WTC11 (cell line): Measurements from ENCODE around the gene STARD9. TPM values are rescaled to one million over a fixed set of nuclear protein-coding genes. Genes with fewer than 3 reads are reported as not detected.

Experiments
- CREM ChIP-seq: sonication (generic); formaldehyde crosslinking; IDR thresholded peaks from 2 replicates; pipeline ENCODE4 v1.8.1; 2022; ENCODE audit warnings: mild to moderate bottlenecking, missing genetic modification reagents, moderate library complexity
- ESRRA ChIP-seq: sonication (generic); formaldehyde crosslinking; IDR thresholded peaks from 2 replicates; pipeline ENCODE4 v1.8.1; 2022; ENCODE audit warnings: mild to moderate bottlenecking, missing genetic modification reagents, borderline replicate concordance
- GTF2I ChIP-seq: fragments of 250-450 bp; sonication (Bioruptor Pico); conservative IDR thresholded peaks from 2 replicates; pipeline ENCODE4 v1.4.0; 2021; ENCODE audit warnings: mild to moderate bottlenecking
- HMGA2 ChIP-seq: fragments of 250-450 bp; sonication (Bioruptor Pico); IDR thresholded peaks from 2 replicates; pipeline ENCODE4 v1.4.0; 2021; ENCODE audit warnings: mild to moderate bottlenecking, moderate library complexity
- IRF2 ChIP-seq: sonication (generic); formaldehyde crosslinking; IDR thresholded peaks from 2 replicates; pipeline ENCODE4 v1.8.0; 2022; ENCODE audit warnings: low read depth, missing genetic modification reagents, borderline replicate concordance
- JUN ChIP-seq: sonication (generic); formaldehyde crosslinking; IDR thresholded peaks from 2 replicates; pipeline ENCODE4 v1.8.0; 2023; ENCODE audit warnings: mild to moderate bottlenecking, missing genetic modification reagents
- MXD4 ChIP-seq: fragments of 250-450 bp; sonication (Bioruptor Pico); IDR thresholded peaks from 2 replicates; pipeline ENCODE4 v1.8.0; 2021; ENCODE audit warnings: mild to moderate bottlenecking, moderate library complexity, borderline replicate concordance
- NFATC4 ChIP-seq: fragments of 250-450 bp; sonication (Bioruptor Pico); IDR thresholded peaks from 2 replicates; pipeline ENCODE4 v1.9.0; 2021; ENCODE audit warnings: mild to moderate bottlenecking
- NR3C1 ChIP-seq: sonication (generic); formaldehyde crosslinking; conservative IDR thresholded peaks from 2 replicates; pipeline ENCODE4 v1.8.1; 2023; ENCODE audit warnings: low read depth, mild to moderate bottlenecking, missing genetic modification reagents
- PRRX2 ChIP-seq: fragments of 250-450 bp; sonication (Bioruptor Pico); IDR thresholded peaks from 2 replicates; pipeline ENCODE4 v1.8.0; 2021; ENCODE audit warnings: mild to moderate bottlenecking
- SMAD3 ChIP-seq: sonication (generic); formaldehyde crosslinking; IDR thresholded peaks from 2 replicates; pipeline ENCODE4 v1.8.0; 2022; ENCODE audit warnings: missing genetic modification reagents, mild to moderate bottlenecking, borderline replicate concordance
- TCF7 ChIP-seq: sonication (generic); formaldehyde crosslinking; IDR thresholded peaks from 2 replicates; pipeline ENCODE4 v1.8.0; 2022; ENCODE audit warnings: mild to moderate bottlenecking, low read depth, missing genetic modification reagents, moderate library complexity
- ZBTB21 ChIP-seq: sonication (generic); formaldehyde crosslinking; IDR thresholded peaks from 2 replicates; pipeline ENCODE4 v1.8.1; 2023; ENCODE audit warnings: mild to moderate bottlenecking, missing genetic modification reagents, borderline replicate concordance
- ZNF121 ChIP-seq: sonication (generic); formaldehyde crosslinking; IDR thresholded peaks from 2 replicates; pipeline ENCODE4 v1.8.0; 2023; ENCODE audit warnings: missing genetic modification reagents
- ZNF219 ChIP-seq: sonication (generic); formaldehyde crosslinking; IDR thresholded peaks from 2 replicates; pipeline ENCODE4 v1.8.0; 2023; ENCODE audit warnings: missing genetic modification reagents, mild to moderate bottlenecking, borderline replicate concordance
- ZNF232 ChIP-seq: sonication (generic); formaldehyde crosslinking; IDR thresholded peaks from 2 replicates; pipeline ENCODE4 v1.8.0; 2022; ENCODE audit warnings: mild to moderate bottlenecking, missing genetic modification reagents
- ZNF396 ChIP-seq: fragments of 250-450 bp; sonication (Bioruptor Pico); IDR thresholded peaks from 2 replicates; pipeline ENCODE4 v1.8.0; 2021; ENCODE audit warnings: mild to moderate bottlenecking, moderate library complexity, borderline replicate concordance
- ZNF423 ChIP-seq: fragments of 250-450 bp; sonication (Bioruptor Pico); IDR thresholded peaks from 2 replicates; pipeline ENCODE4 v2.1.2; 2022; ENCODE audit warnings: mild to moderate bottlenecking, moderate library complexity
- total RNA-seq: library from RNA; stranded (reverse); gene quantifications from 3 replicates; pipeline ENCODE4 v1.2.3, GENCODE V29; 2021
- TF ChIP-seq, protein P1 (sequence below): sonication (generic); formaldehyde crosslinking; IDR thresholded peaks from 2 replicates; pipeline ENCODE4 v1.8.1; 2023; ENCODE audit warnings: mild to moderate bottlenecking, missing genetic modification reagents, moderate library complexity
- TF ChIP-seq, protein P2 (sequence below): sonication (generic); formaldehyde crosslinking; IDR thresholded peaks from 2 replicates; pipeline ENCODE4 v1.8.0; 2022; ENCODE audit warnings: mild to moderate bottlenecking, missing genetic modification reagents
- TF ChIP-seq, protein P3 (sequence below): sonication (generic); formaldehyde crosslinking; IDR thresholded peaks from 2 replicates; pipeline ENCODE4 v1.8.1; 2022; ENCODE audit warnings: low read depth, mild to moderate bottlenecking, moderate library complexity, missing genetic modification reagents, borderline replicate concordance
- TF ChIP-seq, protein P4 (sequence below): sonication (generic); formaldehyde crosslinking; IDR thresholded peaks from 2 replicates; pipeline ENCODE4 v1.8.1; 2022; ENCODE audit warnings: missing genetic modification reagents, borderline replicate concordance
- TF ChIP-seq, protein P5 (sequence below): sonication (generic); formaldehyde crosslinking; IDR thresholded peaks from 2 replicates; pipeline ENCODE4 v1.8.1; 2023; ENCODE audit warnings: mild to moderate bottlenecking, moderate library complexity, missing genetic modification reagents
- TF ChIP-seq, protein P6 (sequence below): fragments of 250-450 bp; sonication (Bioruptor Pico); IDR thresholded peaks from 2 replicates; pipeline ENCODE4 v1.9.0; 2021; ENCODE audit warnings: mild to moderate bottlenecking
- TF ChIP-seq, protein P7 (sequence below): sonication (generic); formaldehyde crosslinking; IDR thresholded peaks from 2 replicates; pipeline ENCODE4 v1.8.1; 2023; ENCODE audit warnings: mild to moderate bottlenecking, missing genetic modification reagents, borderline replicate concordance

STARD9 gene
- total RNA-seq, 1 experiment from 2014 or later = 5.7 TPM

DNA sequence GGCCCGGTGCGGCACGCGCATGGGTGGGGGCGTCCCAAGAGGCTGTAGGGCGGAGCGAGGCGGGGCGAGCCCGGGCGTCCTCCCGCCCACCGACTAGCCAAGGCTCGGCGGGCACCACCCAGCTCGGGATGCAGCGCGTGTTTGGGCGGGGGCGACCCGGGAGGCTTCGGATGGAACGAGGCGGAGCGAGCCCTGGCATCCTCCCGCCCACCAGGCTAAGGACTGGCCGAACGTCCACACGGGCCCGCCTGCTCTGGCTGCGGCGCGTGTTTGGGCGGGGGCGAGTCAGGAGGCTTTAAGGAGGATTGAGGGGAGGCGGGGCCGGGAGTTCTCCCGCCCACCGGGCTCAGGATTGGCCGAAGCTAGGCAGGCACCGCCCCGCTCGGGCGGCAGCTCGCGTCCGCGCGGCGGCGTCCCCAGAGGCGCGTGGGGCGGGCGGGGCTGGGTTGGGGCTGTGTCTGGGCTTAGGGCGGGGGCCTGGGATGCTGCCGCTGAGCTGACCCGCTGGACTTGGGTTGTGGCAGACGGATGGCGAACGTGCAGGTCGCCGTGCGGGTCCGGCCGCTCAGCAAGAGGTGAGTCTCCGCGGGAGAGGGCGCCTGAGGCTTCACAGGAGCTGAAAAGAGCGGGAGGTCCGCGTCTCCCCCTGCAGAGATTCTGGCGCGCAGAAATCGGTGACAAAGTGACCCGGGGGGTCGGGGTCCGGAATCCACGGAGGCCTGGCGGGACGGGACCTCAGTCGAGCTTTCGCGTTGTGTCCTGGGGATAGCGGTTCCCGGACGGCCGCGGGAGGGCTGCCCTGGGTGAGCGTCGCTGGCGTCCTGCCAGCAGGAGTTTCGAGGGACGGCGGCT is at the start of gene STARD9 (continued):
- no peak for TF ChIP-seq ZNF396
- TF ChIP-seq, protein P1, sequence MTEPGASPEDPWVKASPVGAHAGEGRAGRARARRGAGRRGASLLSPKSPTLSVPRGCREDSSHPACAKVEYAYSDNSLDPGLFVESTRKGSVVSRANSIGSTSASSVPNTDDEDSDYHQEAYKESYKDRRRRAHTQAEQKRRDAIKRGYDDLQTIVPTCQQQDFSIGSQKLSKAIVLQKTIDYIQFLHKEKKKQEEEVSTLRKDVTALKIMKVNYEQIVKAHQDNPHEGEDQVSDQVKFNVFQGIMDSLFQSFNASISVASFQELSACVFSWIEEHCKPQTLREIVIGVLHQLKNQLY = no peak
- peak; percentile 91 for TF ChIP-seq ZNF232
- no peak for TF ChIP-seq ESRRA
- no peak for TF ChIP-seq NR3C1
- no peak for TF ChIP-seq JUN
- TF ChIP-seq, protein P2, sequence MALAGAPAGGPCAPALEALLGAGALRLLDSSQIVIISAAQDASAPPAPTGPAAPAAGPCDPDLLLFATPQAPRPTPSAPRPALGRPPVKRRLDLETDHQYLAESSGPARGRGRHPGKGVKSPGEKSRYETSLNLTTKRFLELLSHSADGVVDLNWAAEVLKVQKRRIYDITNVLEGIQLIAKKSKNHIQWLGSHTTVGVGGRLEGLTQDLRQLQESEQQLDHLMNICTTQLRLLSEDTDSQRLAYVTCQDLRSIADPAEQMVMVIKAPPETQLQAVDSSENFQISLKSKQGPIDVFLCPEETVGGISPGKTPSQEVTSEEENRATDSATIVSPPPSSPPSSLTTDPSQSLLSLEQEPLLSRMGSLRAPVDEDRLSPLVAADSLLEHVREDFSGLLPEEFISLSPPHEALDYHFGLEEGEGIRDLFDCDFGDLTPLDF (CRISPR knock-in tag) = no peak; the same call in 1 of the 2 replicates
- no peak; the same call in 1 of the 2 replicates for TF ChIP-seq ZBTB21
- TF ChIP-seq, protein P3, sequence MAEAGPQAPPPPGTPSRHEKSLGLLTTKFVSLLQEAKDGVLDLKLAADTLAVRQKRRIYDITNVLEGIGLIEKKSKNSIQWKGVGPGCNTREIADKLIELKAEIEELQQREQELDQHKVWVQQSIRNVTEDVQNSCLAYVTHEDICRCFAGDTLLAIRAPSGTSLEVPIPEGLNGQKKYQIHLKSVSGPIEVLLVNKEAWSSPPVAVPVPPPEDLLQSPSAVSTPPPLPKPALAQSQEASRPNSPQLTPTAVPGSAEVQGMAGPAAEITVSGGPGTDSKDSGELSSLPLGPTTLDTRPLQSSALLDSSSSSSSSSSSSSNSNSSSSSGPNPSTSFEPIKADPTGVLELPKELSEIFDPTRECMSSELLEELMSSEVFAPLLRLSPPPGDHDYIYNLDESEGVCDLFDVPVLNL = no peak
- no peak for TF ChIP-seq TCF7 (CRISPR knock-in tag)
- TF ChIP-seq HMGA2 = no peak
- TF ChIP-seq, protein P4, sequence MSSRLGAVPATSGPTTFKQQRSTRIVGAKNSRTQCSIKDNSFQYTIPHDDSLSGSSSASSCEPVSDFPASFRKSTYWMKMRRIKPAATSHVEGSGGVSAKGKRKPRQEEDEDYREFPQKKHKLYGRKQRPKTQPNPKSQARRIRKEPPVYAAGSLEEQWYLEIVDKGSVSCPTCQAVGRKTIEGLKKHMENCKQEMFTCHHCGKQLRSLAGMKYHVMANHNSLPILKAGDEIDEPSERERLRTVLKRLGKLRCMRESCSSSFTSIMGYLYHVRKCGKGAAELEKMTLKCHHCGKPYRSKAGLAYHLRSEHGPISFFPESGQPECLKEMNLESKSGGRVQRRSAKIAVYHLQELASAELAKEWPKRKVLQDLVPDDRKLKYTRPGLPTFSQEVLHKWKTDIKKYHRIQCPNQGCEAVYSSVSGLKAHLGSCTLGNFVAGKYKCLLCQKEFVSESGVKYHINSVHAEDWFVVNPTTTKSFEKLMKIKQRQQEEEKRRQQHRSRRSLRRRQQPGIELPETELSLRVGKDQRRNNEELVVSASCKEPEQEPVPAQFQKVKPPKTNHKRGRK (CRISPR knock-in tag) = no peak
- no peak for TF ChIP-seq PRRX2 (CRISPR knock-in tag)
- no peak for TF ChIP-seq MXD4 (CRISPR knock-in tag)
- TF ChIP-seq, protein P5, sequence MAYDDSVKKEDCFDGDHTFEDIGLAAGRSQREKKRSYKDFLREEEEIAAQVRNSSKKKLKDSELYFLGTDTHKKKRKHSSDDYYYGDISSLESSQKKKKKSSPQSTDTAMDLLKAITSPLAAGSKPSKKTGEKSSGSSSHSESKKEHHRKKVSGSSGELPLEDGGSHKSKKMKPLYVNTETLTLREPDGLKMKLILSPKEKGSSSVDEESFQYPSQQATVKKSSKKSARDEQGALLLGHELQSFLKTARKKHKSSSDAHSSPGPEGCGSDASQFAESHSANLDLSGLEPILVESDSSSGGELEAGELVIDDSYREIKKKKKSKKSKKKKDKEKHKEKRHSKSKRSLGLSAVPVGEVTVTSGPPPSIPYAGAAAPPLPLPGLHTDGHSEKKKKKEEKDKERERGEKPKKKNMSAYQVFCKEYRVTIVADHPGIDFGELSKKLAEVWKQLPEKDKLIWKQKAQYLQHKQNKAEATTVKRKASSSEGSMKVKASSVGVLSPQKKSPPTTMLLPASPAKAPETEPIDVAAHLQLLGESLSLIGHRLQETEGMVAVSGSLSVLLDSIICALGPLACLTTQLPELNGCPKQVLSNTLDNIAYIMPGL = peak; percentile 39; the same call in 1 of the 2 replicates
- TF ChIP-seq, protein P6, sequence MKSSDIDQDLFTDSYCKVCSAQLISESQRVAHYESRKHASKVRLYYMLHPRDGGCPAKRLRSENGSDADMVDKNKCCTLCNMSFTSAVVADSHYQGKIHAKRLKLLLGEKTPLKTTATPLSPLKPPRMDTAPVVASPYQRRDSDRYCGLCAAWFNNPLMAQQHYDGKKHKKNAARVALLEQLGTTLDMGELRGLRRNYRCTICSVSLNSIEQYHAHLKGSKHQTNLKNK (CRISPR knock-in tag) = no peak
- TF ChIP-seq, protein P7, sequence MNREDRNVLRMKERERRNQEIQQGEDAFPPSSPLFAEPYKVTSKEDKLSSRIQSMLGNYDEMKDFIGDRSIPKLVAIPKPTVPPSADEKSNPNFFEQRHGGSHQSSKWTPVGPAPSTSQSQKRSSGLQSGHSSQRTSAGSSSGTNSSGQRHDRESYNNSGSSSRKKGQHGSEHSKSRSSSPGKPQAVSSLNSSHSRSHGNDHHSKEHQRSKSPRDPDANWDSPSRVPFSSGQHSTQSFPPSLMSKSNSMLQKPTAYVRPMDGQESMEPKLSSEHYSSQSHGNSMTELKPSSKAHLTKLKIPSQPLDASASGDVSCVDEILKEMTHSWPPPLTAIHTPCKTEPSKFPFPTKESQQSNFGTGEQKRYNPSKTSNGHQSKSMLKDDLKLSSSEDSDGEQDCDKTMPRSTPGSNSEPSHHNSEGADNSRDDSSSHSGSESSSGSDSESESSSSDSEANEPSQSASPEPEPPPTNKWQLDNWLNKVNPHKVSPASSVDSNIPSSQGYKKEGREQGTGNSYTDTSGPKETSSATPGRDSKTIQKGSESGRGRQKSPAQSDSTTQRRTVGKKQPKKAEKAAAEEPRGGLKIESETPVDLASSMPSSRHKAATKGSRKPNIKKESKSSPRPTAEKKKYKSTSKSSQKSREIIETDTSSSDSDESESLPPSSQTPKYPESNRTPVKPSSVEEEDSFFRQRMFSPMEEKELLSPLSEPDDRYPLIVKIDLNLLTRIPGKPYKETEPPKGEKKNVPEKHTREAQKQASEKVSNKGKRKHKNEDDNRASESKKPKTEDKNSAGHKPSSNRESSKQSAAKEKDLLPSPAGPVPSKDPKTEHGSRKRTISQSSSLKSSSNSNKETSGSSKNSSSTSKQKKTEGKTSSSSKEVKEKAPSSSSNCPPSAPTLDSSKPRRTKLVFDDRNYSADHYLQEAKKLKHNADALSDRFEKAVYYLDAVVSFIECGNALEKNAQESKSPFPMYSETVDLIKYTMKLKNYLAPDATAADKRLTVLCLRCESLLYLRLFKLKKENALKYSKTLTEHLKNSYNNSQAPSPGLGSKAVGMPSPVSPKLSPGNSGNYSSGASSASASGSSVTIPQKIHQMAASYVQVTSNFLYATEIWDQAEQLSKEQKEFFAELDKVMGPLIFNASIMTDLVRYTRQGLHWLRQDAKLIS = no peak
- no peak for TF ChIP-seq CREM (CRISPR knock-in tag)
- 0 out of 2 replicates have a peak, but pooled peaks have one; percentile 44 for TF ChIP-seq SMAD3 (CRISPR knock-in tag)
- 0 out of 2 replicates have a peak, but pooled peaks have one; percentile 31 for TF ChIP-seq ZNF219 (CRISPR knock-in tag)
- no peak for TF ChIP-seq ZNF423 (CRISPR knock-in tag)
- no peak for TF ChIP-seq IRF2 (CRISPR knock-in tag)
- TF ChIP-seq ZNF121 (CRISPR knock-in tag) = peak; percentile 36; the same call in 1 of the 2 replicates
- TF ChIP-seq GTF2I (CRISPR knock-in tag) = no peak
- TF ChIP-seq NFATC4 (CRISPR knock-in tag) = no peak
